GM12873 (cell line): ENCODE measurements around the gene LSM12.

Source experiments
- CTCF ChIP-seq: IDR thresholded peaks from 2 replicates; pipeline ENCODE4 v1.5.1; 2012; ENCODE audit warnings: low read depth, mild to moderate bottlenecking, moderate library complexity, low read length, control low read depth; ENCODE audit not compliant: insufficient read depth; ENCODE audit errors: missing control alignments

The LSM12 gene

GRCh38 chr17:44039829-44040635 is 26.4 kb downstream of the LSM12 start:
- no peak for TF ChIP-seq CTCF

- TF ChIP-seq CTCF = no peak
These were observed 27.9 kb downstream of the LSM12 start for GRCh38 chr17:44038604-44039011.

GRCh38 chr17:44037471-44037870 is 29.0 kb downstream of the LSM12 start:
- no peak for TF ChIP-seq CTCF

- no peak for TF ChIP-seq CTCF
These were observed 32.5 kb downstream of the LSM12 start for GRCh38 chr17:44033861-44034408.

GRCh38 chr17:44030482-44030881 is 36.0 kb downstream of the LSM12 start:
- no peak for TF ChIP-seq CTCF

GRCh38 chr17:44029736-44030135 is 36.7 kb downstream of the LSM12 start:
- TF ChIP-seq CTCF = no peak

GRCh38 chr17:44024853-44025252 is 41.6 kb downstream of the LSM12 start:
- TF ChIP-seq CTCF = no peak
